ENCODE data around the gene GNPAT. TPM values are rescaled to one million over a fixed set of nuclear protein-coding genes. Genes with fewer than 3 reads are reported as not detected.

The GNPAT gene
- total RNA-seq, 2 experiments from 2014 or later, result 51.7 to 54.9 TPM

- Histone ChIP-seq H3K27ac (ENCODE audit: low read depth, low read length, poor library complexity, severe bottlenecking) (no peak overlapping the region), H3K36me3 (ENCODE audit: insufficient read depth, low read length) (no peaks in the 10 kb centered on the region), H3K79me2 (ENCODE audit: insufficient read depth, low read depth, low read length) (no peaks in the 10 kb centered on the region), H4K20me1 (ENCODE audit: insufficient read depth, low read length) (no peaks in the 10 kb centered on the region), H3K4me2 (ENCODE audit: low read length) (no peak overlapping the region), H2AFZ (ENCODE audit: low read length) (no peak overlapping the region), H3K9me2 (ENCODE audit: insufficient read depth, low read length) (no peaks in the 10 kb centered on the region), H3K9me3 (ENCODE audit: low read length) (no peaks in the 10 kb centered on the region), H3K4me1 (ENCODE audit: insufficient read depth, low read length, poor library complexity, severe bottlenecking) (no peaks in the 10 kb centered on the region), H3K4me3 (ENCODE audit: low read depth, low read length, poor library complexity, severe bottlenecking) (no peak overlapping the region)
- DNase-seq (ENCODE audit: low spot score), result no peak
- no peak for TF ChIP-seq EZH2phosphoT487 (IDR thresholded peaks at IDR 0.05; ENCODE audit: borderline replicate concordance, low read depth, low read length)
- TF ChIP-seq CTCF (conservative IDR thresholded peaks at IDR 0.05; ENCODE audit: low read length), result no peak
- POLR2A ChIA-PET, result interaction anchor here (0.9 to 1.4 kb wide), 2 partner anchors 20 to 288 kb away, joined by 3 to 4 read pairs; partner anchors contain the start of genes EXOC8 and SPRTN
- no TSS peak for BruUV-seq (replicated peaks)
- intact Hi-C loops (cut with micrococcal nuclease; ENCODE audit: unreplicated experiment), result loop anchor here (5.0 kb wide), 1 partner anchor 275 kb away; no protein-coding TSS in a partner anchor
- CTCF ChIA-PET (ENCODE audit: unreplicated experiment), result interaction anchor here (0.6 kb wide), 1 partner anchor 634 kb away, joined by 3 read pairs; no protein-coding TSS in a partner anchor
These were observed 76.4 kb downstream of the GNPAT start for GRCh38 chr1:231317306-231318014.

- no peaks in the 10 kb centered on the region for H3K9me3 ChIP-seq (ENCODE audit: low read length)
- no peak overlapping the region for H3K4me2 ChIP-seq (ENCODE audit: low read length)
- no peaks in the 10 kb centered on the region for H4K20me1 ChIP-seq (ENCODE audit: insufficient read depth, low read length)
- H3K79me2 ChIP-seq (ENCODE audit: insufficient read depth, low read depth, low read length), result no peaks in the 10 kb centered on the region
- H3K36me3 ChIP-seq (ENCODE audit: insufficient read depth, low read length), result no peaks in the 10 kb centered on the region
- ChIA-PET CTCF (ENCODE audit: unreplicated experiment) (no interaction called here), POLR2A (interaction anchor here (0.9 to 1.4 kb wide), 2 partner anchors 20 to 288 kb away, joined by 3 to 4 read pairs; partner anchors contain the start of genes EXOC8 and SPRTN)
- intact Hi-C loops (cut with micrococcal nuclease; ENCODE audit: unreplicated experiment), result loop anchor here (5.0 kb wide), 1 partner anchor 274 kb away; no protein-coding TSS in a partner anchor
- no peaks in the 10 kb centered on the region for H3K9me2 ChIP-seq (ENCODE audit: insufficient read depth, low read length)
- no peak for DNase-seq (ENCODE audit: low spot score)
- H3K4me1 ChIP-seq (ENCODE audit: insufficient read depth, low read length, poor library complexity, severe bottlenecking), result no peaks in the 10 kb centered on the region
- TF ChIP-seq CTCF (conservative IDR thresholded peaks at IDR 0.05; ENCODE audit: low read length), result no peak
- TF ChIP-seq EZH2phosphoT487 (IDR thresholded peaks at IDR 0.05; ENCODE audit: borderline replicate concordance, low read depth, low read length), result no peak
- H3K4me3 ChIP-seq (ENCODE audit: low read depth, low read length, poor library complexity, severe bottlenecking), result no peak overlapping the region
- BruUV-seq (replicated peaks), result no TSS peak
- H3K27ac ChIP-seq (ENCODE audit: low read depth, low read length, poor library complexity, severe bottlenecking), result no peak overlapping the region
- H2AFZ ChIP-seq (ENCODE audit: low read length), result no peak overlapping the region
These were observed 77.0 kb downstream of the GNPAT start for GRCh38 chr1:231318015-231318355.

- Histone ChIP-seq H3K27ac (ENCODE audit: low read depth, low read length, poor library complexity, severe bottlenecking) (no peak overlapping the region), H3K79me2 (ENCODE audit: insufficient read depth, low read depth, low read length) (no peaks in the 10 kb centered on the region), H4K20me1 (ENCODE audit: insufficient read depth, low read length) (no peaks in the 10 kb centered on the region), H3K9me2 (ENCODE audit: insufficient read depth, low read length) (no peaks in the 10 kb centered on the region), H3K9me3 (ENCODE audit: low read length) (no peaks in the 10 kb centered on the region), H3K4me3 (ENCODE audit: low read depth, low read length, poor library complexity, severe bottlenecking) (no peak overlapping the region), H2AFZ (ENCODE audit: low read length) (no peak overlapping the region), H3K4me2 (ENCODE audit: low read length) (no peak overlapping the region), H3K4me1 (ENCODE audit: insufficient read depth, low read length, poor library complexity, severe bottlenecking) (no peaks in the 10 kb centered on the region), H3K36me3 (ENCODE audit: insufficient read depth, low read length) (no peaks in the 10 kb centered on the region)
- CTCF ChIA-PET (ENCODE audit: unreplicated experiment), result no interaction called here
- intact Hi-C loops (cut with micrococcal nuclease; ENCODE audit: unreplicated experiment), result loop anchor here (5.0 kb wide), 1 partner anchor 274 kb away; no protein-coding TSS in a partner anchor
- POLR2A ChIA-PET, result interaction anchor here (1.4 kb wide), 1 partner anchor 287 kb away, joined by 4 read pairs; no protein-coding TSS in a partner anchor
- BruUV-seq (replicated peaks), result no TSS peak
- DNase-seq (ENCODE audit: low spot score), result no peak
- TF ChIP-seq EZH2phosphoT487 (IDR thresholded peaks at IDR 0.05; ENCODE audit: borderline replicate concordance, low read depth, low read length), result no peak
These were observed 77.6 kb downstream of the GNPAT start for GRCh38 chr1:231318568-231318967.

Measured in OCI-LY7 (cell line).